Raji (cell line): ENCODE data around the gene EPS8.

Source experiments
- POLR2A ChIP-seq: IDR thresholded peaks from 2 replicates; pipeline ENCODE4 v1.6.1; 2011; ENCODE audit warnings: low read depth, low read length, control low read depth; ENCODE audit not compliant: insufficient read depth

The EPS8 gene

GRCh38 chr12:15717940-15718567 is 71.1 kb downstream of the EPS8 start:
- no peak for TF ChIP-seq POLR2A

GRCh38 chr12:15716581-15716980 is 72.6 kb downstream of the EPS8 start:
- no peak for TF ChIP-seq POLR2A

GRCh38 chr12:15714256-15714655 is 74.9 kb downstream of the EPS8 start:
- no peak for TF ChIP-seq POLR2A

- TF ChIP-seq POLR2A, result no peak
These were observed 76.1 kb downstream of the EPS8 start for GRCh38 chr12:15712823-15713660.

GRCh38 chr12:15712160-15712559 is 77.0 kb downstream of the EPS8 start:
- no peak for TF ChIP-seq POLR2A

GRCh38 chr12:15710860-15711510 is 78.2 kb downstream of the EPS8 start:
- TF ChIP-seq POLR2A, result no peak

- no peak for TF ChIP-seq POLR2A
These were observed 79.6 kb downstream of the EPS8 start for GRCh38 chr12:15709551-15709950.

- TF ChIP-seq POLR2A, result no peak
These were observed 80.7 kb downstream of the EPS8 start for GRCh38 chr12:15708396-15709076.

GRCh38 chr12:15707516-15708199 is 81.5 kb downstream of the EPS8 start:
- no peak for TF ChIP-seq POLR2A

- TF ChIP-seq POLR2A, result no peak
These were observed 83.0 kb downstream of the EPS8 start for GRCh38 chr12:15706010-15706676.

- TF ChIP-seq POLR2A, result no peak
These were observed 83.6 kb downstream of the EPS8 start for GRCh38 chr12:15705606-15706005.

GRCh38 chr12:15702276-15702675 is 86.9 kb downstream of the EPS8 start:
- TF ChIP-seq POLR2A, result no peak

GRCh38 chr12:15701631-15702156 is 87.5 kb downstream of the EPS8 start:
- no peak for TF ChIP-seq POLR2A

GRCh38 chr12:15701206-15701605 is 88.0 kb downstream of the EPS8 start:
- no peak for TF ChIP-seq POLR2A

- no peak for TF ChIP-seq POLR2A
These were observed 88.6 kb downstream of the EPS8 start for GRCh38 chr12:15700595-15700994.

- no peak for TF ChIP-seq POLR2A
These were observed 89.3 kb downstream of the EPS8 start for GRCh38 chr12:15699886-15700285.
